GM12801 (cell line): ENCODE results near the gene PLXNA4.

Experiments used
- CTCF ChIP-seq: IDR thresholded peaks from one replicate; pipeline ENCODE4 v1.5.1; 2011; ENCODE audit warnings: control low read depth; ENCODE audit not compliant: insufficient read length; ENCODE audit errors: extremely low read depth

PLXNA4 gene

GRCh38 chr7:132458729-132459128 is 117.5 kb downstream of the PLXNA4 start:
- no peak for TF ChIP-seq CTCF

GRCh38 chr7:132457658-132458057 is 118.6 kb downstream of the PLXNA4 start:
- TF ChIP-seq CTCF, result no peak

- TF ChIP-seq CTCF, result no peak
Observed at GRCh38 chr7:132456418-132456817, 119.9 kb downstream of the PLXNA4 start.

GRCh38 chr7:132455378-132455777 is 120.9 kb downstream of the PLXNA4 start:
- no peak for TF ChIP-seq CTCF

- no peak for TF ChIP-seq CTCF
Observed at GRCh38 chr7:132453826-132454225, 122.4 kb downstream of the PLXNA4 start.

- no peak for TF ChIP-seq CTCF
Observed at GRCh38 chr7:132451161-132451560, 125.1 kb downstream of the PLXNA4 start.

- TF ChIP-seq CTCF, result no peak
Observed at GRCh38 chr7:132450696-132451095, 125.6 kb downstream of the PLXNA4 start.

- no peak for TF ChIP-seq CTCF
Observed at GRCh38 chr7:132450188-132450587, 126.1 kb downstream of the PLXNA4 start.
